Epidermal melanocyte (primary cell): ENCODE measurements around the gene CCSAP.
"Not testable (repeated sequence)": the region's sequence is repeated elsewhere in the genome, so short reads cannot be mapped to it uniquely, and the experiment has no call there.

Experiments used
- DNase-seq: peaks from one replicate; pipeline ENCODE4 v3.0.0; 2011; ENCODE audit warnings: low spot score; ENCODE audit not compliant: insufficient read length

The CCSAP gene

GRCh38 chr1:229342656-229343569, at the start of gene CCSAP:
CCSAP (minus strand) TSS chr1:229343047; CDS start chr1:229342465, 582 bp downstream.
- DNase-seq, result peak; percentile 62

GRCh38 chr1:229390130-229390529, 47.3 kb upstream of the CCSAP start:
- no peak for DNase-seq

- no peak for DNase-seq
These were observed 46.2 kb upstream of the CCSAP start for GRCh38 chr1:229388897-229389580.

GRCh38 chr1:229385853-229386456, 43.1 kb upstream of the CCSAP start:
- no peak for DNase-seq

GRCh38 chr1:229384822-229385221, 42.0 kb upstream of the CCSAP start:
- no peak for DNase-seq

GRCh38 chr1:229383961-229384360, 41.1 kb upstream of the CCSAP start:
- DNase-seq, result no peak

GRCh38 chr1:229383188-229383587, 40.3 kb upstream of the CCSAP start:
- DNase-seq, result no peak

GRCh38 chr1:229381234-229381633, 38.4 kb upstream of the CCSAP start:
- no peak for DNase-seq

GRCh38 chr1:229380536-229381160, 37.8 kb upstream of the CCSAP start:
- DNase-seq, result no peak

GRCh38 chr1:229379846-229380245, 37.0 kb upstream of the CCSAP start:
- no peak for DNase-seq

- no peak for DNase-seq
These were observed 35.9 kb upstream of the CCSAP start for GRCh38 chr1:229378586-229379367.

GRCh38 chr1:229378035-229378434, 35.2 kb upstream of the CCSAP start:
- not testable (repeated sequence) for DNase-seq

- no peak for DNase-seq
These were observed 34.6 kb upstream of the CCSAP start for GRCh38 chr1:229377429-229377828.

- no peak for DNase-seq
These were observed 33.7 kb upstream of the CCSAP start for GRCh38 chr1:229376521-229376920.

GRCh38 chr1:229374485-229374884, 31.6 kb upstream of the CCSAP start:
- no peak for DNase-seq

- no peak for DNase-seq
These were observed 30.5 kb upstream of the CCSAP start for GRCh38 chr1:229373395-229373794.

- DNase-seq, result no peak
These were observed 29.4 kb upstream of the CCSAP start for GRCh38 chr1:229372251-229372650.

- DNase-seq, result no peak
These were observed 28.8 kb upstream of the CCSAP start for GRCh38 chr1:229371624-229372023.

GRCh38 chr1:229370601-229371021, 27.8 kb upstream of the CCSAP start:
- no peak for DNase-seq

GRCh38 chr1:229368347-229368746, 25.5 kb upstream of the CCSAP start:
- no peak for DNase-seq

GRCh38 chr1:229365569-229365968, 22.7 kb upstream of the CCSAP start:
- DNase-seq, result no peak
